Measurements from ENCODE around the gene SRGAP1.

- TF ChIP-seq, protein P1, sequence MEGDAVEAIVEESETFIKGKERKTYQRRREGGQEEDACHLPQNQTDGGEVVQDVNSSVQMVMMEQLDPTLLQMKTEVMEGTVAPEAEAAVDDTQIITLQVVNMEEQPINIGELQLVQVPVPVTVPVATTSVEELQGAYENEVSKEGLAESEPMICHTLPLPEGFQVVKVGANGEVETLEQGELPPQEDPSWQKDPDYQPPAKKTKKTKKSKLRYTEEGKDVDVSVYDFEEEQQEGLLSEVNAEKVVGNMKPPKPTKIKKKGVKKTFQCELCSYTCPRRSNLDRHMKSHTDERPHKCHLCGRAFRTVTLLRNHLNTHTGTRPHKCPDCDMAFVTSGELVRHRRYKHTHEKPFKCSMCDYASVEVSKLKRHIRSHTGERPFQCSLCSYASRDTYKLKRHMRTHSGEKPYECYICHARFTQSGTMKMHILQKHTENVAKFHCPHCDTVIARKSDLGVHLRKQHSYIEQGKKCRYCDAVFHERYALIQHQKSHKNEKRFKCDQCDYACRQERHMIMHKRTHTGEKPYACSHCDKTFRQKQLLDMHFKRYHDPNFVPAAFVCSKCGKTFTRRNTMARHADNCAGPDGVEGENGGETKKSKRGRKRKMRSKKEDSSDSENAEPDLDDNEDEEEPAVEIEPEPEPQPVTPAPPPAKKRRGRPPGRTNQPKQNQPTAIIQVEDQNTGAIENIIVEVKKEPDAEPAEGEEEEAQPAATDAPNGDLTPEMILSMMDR (IDR thresholded peaks at IDR 0.05; ENCODE audit: poor library complexity, severe bottlenecking) = no peak
- TF ChIP-seq TAF1 (IDR thresholded peaks at IDR 0.05; ENCODE audit: low read depth) (no peak), EZH2 (IDR thresholded peaks at IDR 0.05; ENCODE audit: borderline replicate concordance, insufficient read depth, low read length, poor library complexity, severe bottlenecking) (no peak), MXI1 (conservative IDR thresholded peaks at IDR 0.05; ENCODE audit: poor library complexity, severe bottlenecking) (no peak), POLR2AphosphoS5 (IDR thresholded peaks at IDR 0.05) (no peak), EP300 (conservative IDR thresholded peaks at IDR 0.05; ENCODE audit: poor library complexity, severe bottlenecking) (no peak)
These were observed 209.6 kb downstream of the SRGAP1 start for GRCh38 chr12:64054079-64054520.

Measured in neural cell (in vitro differentiated cells).